ENCODE results near the gene ACOT9.
"Not testable (repeated sequence)": the region's sequence is repeated elsewhere in the genome, so short reads cannot be mapped to it uniquely, and the experiment has no call there.

Gene ACOT9, protein sequence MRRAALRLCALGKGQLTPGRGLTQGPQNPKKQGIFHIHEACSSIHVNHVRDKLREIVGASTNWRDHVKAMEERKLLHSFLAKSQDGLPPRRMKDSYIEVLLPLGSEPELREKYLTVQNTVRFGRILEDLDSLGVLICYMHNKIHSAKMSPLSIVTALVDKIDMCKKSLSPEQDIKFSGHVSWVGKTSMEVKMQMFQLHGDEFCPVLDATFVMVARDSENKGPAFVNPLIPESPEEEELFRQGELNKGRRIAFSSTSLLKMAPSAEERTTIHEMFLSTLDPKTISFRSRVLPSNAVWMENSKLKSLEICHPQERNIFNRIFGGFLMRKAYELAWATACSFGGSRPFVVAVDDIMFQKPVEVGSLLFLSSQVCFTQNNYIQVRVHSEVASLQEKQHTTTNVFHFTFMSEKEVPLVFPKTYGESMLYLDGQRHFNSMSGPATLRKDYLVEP

DNA sequence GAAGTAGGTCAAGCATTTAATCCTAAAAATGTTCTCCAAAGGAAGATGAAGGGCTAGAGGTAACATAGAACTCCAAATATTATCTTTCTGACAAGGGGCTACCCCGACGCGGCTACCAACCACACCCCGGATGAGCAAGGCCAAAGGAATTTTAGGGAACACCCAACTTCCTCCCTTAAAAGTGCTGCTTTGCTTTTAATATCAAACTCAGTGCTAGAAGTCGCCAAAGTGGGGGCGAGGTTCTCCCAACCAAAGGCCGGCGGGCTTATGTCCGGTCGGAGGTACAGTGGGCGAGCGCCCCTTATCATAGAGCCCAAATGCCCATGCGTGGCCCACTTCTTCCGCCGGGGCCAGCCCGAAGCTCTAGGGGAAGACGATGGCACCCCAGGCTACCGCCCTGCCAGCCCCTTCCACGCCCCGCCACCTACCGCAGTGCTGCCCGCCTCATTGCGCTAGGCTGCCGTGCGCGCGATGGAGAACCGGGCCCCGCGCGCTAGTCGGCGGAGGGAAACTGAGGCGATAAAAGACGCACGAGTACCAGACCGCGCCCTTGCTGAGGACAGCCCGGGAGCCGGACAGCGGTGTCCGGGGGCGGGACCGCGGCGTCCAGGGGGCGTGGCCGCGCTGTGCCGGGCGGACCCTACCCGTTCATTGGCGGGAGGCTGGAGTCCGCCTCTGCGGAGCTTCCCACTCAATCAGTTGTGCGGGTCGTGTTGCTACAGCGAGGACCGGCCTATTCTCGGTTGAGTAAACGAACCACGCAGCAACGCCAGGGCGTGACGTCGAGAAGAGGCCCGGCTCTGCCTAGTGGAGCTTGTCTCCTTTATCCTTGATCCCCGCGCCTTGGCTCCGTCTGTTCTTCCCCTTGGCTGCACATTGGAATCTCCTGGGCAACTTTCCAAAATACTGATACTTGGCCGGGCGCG, at the start of gene ACOT9:
Gene ACOT9, minus strand, starts transcription at position 580 of the 926 bp plus-strand sequence. Its CDS starts 132 bp downstream, at position 448.
- peak; percentile 25 for FAIRE-seq

DNA sequence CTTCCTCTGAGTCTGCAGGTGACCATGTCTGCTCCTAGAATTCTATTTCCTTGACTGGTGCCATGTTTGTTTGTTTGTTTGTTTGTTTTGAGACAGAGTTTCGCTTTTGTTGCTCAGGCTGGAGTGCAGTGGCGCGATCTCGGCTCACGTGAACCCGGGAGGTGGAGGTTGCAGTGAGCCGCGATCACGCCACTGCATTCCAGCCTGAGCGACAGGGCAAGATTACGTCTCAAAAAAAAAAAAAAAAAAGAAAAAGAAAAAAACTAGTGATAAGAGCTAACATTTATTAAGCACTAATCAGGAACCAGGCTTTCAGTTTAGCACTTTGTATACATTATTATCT, 47.0 kb upstream of the ACOT9 start:
- FAIRE-seq: no peak

DNA sequence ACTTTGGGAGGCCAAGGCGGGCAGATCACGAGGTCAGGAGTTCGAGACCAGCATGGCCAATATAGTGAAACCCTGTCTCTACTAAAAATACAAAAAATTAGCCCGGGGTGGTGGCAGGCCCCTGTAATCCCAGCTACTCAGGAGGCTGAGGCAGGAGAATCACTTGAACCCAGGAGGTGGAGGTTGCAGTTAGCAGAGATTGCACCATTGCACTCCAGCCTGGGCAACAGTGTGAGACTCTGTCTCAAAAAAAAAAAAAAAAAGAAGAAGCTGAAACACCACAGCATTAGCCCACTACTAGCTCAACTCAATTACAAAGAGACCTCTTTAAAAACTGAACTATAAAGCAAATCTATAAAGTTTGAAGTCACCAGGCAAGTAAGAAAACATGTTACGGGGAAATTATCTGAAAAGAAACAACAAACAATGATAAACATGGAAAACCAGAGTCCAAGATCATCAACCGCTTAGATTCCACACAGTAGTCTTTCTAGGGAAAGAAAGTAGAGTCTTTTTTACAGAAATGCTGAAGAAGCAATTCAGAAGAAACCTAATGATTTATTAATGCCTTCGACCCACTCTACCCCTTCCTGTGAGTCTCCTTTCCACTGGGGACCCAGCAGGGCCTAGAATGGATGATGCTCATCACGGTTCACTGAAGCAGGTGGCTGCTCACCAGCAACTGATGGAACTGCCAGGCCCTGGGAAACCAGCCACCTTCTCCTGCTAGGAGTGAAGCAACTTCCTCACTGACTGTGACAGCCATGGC, 46.5 kb upstream of the ACOT9 start:
- no peak for FAIRE-seq

DNA sequence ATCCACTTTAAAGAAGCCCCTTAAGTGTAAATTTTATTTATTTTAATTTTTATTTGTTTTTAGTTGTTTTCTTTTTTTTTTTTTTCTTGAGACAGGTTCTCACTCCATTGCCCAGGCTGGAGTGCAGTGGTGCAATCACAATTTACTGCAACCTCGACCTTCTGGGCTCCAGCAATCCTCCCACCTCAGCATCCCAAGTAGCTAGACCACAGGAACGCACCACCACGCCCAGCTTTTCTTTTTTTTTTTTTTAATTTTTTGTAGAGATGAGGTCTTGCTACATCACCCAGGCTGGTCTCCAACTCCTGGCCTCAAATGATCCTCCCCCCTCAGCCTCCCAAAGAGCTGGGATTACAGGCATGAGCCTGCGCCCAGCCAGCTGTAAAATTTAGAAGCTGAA, 45.9 kb upstream of the ACOT9 start:
- FAIRE-seq: no peak

DNA sequence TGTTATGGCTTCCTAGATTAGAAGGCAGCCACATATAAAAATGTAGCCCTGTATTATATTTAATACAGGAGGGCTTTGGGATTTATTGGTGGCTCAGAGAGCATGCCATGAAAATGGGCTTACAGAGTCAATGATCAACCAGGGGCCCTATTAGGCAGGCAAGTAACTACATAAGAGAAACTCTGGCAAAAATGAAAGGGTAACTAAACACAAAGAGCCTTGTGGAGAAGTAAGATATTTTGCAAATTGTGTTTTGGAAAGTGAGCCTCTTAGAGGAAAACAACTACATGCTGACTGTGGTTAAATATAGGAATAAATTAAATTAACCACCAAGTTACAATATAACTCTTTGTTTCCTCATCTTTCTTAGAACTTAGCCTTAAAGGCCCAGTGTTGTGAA, 45.4 kb upstream of the ACOT9 start:
- FAIRE-seq: no peak

DNA sequence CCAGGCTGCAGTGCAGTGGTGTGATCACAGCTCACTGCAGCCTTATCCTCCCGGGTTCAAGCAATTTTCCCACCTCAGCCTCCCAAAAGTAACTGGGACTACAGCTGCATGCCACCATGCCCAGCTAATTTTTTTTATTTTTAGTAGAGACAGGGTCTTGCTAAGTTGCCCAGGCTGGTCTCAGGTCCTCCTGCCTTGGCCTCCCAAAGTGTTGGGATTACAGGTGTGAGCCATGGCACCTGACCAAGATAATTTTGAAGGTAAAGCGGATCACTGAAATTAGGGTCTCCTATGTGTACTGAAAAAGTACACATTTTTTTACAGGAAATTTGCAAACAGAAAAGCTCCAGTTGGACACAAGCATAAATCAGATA, 44.7 kb upstream of the ACOT9 start:
- FAIRE-seq: no peak

DNA sequence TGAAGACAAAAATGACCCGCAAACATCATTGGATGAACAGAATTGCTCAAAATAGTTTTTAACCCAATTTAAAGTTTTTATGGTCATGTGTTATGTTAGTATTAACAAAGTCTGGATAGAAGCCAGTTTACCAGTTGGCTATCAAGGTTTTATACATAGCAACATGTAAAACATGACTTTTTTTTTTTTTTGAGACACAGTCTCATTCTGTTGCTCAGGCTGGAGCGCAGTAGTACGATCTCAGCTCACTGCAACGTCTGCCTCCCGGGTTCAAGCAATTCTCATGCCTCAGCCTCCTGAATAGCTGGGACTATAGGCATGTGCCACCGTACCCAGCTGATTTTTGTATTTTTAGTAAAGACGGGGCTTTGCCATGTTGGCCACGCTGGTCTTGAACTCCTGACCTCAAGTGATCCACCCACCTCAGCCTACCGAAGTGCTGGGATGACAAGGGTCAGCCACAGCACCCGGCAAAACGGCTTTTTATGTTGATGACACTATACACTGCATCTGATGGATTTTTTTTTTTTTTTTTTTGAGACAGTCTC, 43.3 kb upstream of the ACOT9 start:
- FAIRE-seq: no peak

DNA sequence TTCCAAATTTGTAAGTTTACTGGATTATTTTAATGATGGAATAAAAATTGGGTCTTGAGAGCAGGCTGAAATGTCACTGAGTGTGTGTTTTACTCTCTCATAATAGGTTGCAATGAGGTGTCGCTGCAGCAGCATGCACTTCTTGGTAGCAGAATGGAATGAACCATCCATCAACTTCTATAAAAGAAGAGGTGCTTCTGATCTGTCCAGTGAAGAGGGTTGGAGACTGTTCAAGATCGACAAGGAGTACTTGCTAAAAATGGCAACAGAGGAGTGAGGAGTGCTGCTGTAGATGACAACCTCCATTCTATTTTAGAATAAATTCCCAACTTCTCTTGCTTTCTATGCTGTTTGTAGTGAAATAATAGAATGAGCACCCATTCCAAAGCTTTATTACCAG, 42.5 kb upstream of the ACOT9 start:
- no peak for FAIRE-seq

DNA sequence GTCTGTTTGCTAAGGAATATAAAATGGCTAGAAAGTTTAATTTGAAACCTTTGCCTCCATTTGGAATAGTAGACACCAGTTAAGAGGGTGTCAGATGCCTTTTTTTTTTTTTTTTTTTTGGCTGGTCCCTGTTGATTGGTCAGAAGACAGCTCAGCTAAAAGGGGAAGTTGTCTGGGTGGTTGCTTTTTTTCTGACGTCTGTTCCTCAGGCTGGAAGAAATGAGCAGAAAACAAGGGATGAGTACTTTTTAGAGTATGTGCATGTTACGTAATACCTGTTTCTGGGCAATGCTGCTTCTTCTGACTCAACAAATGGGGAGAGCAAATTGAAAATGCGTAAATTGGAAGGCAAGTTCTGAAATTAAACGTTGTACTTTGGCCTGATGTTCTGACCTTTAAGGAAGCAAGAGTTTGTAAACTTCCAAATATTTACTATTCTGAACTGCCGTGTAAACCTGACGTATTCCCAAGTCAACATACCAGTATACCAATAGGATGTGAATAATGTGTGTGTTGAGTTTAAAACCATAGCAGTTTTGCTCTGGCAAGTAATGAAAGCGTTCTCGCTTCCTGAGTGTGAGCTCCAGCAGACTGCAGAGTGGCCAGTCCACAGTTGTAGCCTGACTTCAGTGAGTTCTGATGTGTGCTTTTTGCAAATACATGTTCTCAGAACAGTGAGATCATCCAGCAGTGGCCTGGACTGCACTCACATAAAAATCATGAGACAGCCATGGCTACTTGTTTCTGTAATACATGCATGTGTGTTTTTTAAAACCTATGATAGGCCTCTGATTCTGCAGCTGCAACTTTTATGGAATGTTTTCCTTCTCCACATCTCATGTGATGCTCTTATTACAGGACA, 41.6 kb upstream of the ACOT9 start:
- FAIRE-seq: no peak

DNA sequence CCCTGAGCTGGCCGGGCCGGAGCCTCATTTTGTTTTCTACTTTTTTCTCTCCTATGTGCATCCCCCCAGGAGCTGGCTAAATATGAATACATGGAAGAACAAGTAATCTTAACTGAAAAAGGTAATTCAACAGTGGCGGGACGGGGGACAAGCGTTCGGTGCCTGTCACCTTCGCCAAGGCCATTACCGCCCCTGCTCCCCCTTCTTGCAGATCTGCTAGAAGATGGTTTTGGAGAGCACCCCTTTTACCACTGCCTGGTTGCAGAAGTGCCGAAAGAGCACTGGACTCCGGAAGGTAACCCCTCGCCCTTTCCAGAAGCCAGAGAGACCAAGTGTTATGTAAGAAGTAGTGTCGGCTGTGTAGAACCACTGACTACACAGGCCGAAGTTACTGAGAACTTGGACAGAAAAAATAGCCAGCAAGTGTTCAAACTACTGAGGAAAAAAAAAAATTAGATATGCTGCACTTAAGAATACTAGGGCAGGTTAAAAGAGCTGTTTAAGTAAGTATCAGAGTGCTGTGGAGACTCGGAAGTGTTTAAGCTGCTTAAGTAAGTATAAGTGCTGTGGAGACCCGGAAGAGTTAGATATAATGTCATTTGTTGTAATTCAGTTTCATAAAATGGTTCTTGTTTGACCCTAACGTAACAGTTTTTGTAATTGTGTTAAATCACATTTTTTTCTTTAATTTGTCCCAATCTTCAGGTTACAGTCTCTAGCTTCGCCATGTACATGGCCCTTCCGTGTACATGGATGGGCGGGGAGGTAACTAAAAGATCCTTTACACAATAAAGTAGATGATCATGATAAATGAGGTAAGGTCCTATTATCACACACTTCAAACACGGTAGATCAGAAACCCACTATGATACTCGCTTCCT, 40.8 kb upstream of the ACOT9 start:
- FAIRE-seq: no peak

DNA sequence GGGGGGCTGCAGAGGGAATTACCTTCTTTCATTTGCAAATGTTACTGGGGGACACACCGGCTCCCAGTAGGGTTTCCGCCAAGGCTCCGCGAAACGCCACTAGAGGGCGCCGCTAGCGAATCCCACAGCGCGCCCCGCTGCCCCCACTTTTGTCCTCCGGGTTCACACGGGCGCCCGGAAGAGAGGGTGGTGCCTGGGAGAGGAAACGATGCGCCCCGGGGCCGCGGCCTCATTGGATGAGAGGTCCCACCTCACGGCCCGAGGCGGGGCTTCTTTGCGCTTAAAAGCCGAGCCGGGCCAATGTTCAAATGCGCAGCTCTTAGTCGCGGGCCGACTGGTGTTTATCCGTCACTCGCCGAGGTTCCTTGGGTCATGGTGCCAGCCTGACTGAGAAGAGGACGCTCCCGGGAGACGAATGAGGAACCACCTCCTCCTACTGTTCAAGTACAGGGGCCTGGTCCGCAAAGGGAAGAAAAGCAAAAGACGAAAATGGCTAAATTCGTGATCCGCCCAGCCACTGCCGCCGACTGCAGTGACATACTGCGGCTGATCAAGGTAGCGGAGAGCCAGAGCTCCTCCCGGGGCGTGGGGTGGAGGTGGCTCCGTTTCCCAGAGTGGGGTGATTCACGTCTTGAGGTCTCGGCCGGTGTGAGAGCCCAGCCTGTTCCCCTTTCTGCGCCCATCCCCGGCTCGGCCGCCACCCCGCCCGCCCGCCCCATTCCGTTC, 40.0 kb upstream of the ACOT9 start, which contains the start of gene SAT1:
Gene SAT1, plus strand, starts transcription at position 311 of the 726 bp plus-strand sequence. Its CDS starts 179 bp downstream, at position 490.
- FAIRE-seq: peak; percentile 95

DNA sequence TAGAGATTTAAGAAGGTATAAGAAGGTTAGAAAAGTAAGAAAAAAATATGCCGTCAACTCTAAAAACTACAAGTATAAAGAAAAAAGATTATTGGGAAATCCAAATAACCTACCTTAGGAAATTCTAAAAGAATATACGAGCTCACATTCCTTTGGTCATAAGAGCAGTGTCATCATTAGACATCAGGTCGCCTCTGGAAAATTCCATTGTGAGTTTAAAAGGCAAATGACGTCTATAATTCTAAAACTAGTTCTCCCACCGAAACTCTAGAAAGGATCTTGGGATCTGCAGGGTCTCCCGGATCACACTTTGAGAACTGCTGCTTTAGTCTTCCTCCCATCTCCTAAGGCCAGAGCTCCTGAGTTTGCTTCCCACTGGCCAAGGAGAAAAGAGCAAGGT, 39.4 kb upstream of the ACOT9 start:
- no peak for FAIRE-seq

DNA sequence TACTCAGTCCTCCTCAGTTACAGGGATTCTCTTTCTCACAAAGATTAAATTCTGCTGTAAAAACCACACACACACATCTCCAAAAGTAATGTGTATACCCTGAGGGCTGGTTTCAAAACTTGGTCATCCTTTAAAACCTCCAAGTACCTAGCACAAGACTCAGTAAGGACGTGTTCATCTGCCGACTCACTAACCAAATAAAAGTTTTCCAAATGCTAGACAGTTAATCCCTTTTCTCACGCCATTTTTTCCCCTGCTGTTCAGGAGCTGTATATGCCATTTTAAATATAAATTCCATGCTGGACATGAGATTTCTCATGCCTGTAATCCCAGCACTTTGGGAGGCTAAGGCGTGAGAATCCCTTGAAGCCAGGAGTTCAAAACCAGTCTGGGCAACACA, 35.9 kb upstream of the ACOT9 start:
- no peak for FAIRE-seq

DNA sequence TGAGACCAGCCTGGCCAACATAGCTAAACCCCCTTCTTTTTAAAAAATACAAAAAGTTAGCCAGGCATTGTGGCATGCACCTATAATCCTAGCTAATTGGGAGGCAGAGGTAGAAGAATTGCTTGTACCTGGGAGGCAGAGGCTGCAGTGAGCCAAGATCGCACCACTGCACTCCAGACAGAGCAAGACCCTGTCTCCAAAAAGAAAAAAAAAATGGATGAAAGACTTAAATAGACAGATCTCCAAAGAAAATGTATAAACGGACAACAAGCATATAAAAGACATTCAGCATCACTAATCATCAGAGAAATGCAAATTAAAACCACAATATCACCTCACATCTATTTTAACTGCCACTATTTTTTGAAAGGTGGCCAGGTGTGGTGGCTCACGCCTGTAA, 33.3 kb upstream of the ACOT9 start:
- no peak for FAIRE-seq

DNA sequence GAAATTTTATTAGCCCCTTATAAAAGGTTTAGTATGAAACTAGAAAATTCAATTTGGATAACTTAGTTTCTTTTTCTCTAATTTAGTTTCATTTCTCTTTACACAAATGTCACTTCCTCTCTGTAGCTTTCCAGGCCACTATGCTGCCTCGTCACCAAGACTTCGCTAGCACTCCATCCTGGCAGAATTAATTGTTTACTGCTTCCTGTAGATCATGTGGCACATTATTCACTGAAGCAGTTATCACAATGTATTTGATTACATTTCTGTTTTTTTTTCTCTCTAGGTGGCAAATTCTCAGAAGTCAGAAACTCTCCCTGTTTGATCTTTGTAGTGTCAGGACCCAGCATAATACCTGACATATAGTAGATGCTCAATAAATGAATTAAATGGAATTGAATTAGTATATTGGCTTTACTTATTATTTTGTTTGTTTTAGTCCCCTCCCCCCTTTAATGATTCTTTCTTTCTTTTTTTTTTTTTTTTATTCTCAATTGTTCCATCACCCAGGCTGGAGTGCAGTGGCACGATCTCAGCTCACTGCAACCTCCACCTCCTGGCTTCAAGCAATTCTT, 30.6 kb upstream of the ACOT9 start:
- no peak for FAIRE-seq

DNA sequence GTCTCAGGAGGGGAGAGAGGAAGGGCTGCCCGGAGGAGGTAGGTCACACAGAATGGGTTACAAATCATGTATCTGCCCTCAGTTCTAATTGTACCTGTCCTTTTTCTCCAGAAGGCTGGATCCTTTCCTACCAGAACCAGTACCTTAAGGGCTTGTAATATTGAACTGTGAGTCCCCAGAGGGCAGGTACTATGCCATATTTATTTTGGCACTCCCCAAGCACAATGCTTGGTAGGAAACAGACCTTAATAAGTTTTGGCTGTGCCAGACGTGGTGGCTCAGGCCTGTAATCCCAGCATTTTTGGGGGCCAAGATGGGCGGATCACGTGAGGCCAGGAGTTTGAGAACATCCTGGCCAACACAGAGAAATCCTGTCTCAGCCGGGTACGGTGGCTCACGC, 28.0 kb upstream of the ACOT9 start:
- FAIRE-seq: not testable (repeated sequence)

DNA sequence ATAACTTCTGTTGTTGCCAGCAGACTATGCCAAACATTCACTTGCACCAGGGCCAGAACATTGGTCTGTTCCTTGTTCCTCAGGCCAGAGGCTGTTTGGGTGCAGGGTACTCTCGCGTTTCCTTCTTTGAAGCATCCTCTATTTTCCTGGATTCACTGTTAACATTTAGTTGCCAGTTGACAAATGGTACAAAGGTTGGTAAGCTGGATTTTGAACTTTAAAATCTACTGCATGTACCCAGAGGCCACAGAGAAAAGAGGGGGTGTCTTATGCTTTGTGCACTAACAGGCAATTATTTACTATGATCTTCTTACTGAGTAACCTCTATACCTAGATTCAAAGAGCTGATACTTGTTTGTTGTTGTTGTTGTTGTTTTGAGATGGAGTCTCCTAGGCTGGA, 27.1 kb upstream of the ACOT9 start:
- FAIRE-seq: no peak

DNA sequence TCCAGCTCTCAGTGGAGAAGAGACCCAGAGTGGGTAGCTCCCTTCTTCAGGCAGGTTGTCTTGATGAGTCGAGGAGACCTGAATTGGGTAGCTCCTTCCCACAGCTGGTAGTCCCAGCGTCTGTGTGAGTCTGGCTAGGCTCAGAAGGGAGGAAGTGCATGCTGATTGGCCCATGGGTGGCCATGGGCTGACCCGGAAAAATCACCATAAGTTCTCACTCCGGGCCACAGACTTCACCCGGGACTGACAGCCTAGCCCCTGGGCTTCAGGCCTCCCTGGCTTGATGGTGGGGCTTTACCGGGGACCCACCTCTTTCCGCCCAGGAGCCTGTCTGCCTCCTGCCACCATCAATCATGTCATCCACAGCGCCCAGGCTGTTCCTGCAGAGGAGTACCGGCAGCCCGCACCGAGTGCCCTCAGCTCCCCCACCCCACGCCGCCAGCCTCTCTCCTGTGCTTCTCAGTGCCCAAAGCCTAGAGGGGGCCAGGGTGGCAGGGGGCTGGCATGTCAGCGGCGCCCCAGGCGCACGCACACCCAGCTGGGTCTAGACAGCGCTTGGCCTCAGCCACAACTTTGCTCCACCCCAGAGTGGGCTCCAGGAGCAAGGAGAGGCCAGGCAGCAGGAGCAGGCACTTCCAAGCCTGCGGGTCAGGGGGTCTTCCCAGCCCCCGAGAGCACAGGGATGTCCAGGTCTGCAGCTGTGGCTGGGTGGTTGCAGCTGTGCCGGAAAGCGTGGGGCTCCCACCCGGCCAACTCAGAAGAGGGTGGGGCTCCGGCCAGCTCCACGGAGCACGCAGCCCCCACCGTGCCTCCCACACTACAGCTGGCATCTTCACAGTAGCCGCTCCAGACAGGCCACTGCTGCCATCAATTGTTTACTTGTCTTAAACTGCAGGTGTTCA, 23.8 kb upstream of the ACOT9 start:
- no peak for FAIRE-seq

DNA sequence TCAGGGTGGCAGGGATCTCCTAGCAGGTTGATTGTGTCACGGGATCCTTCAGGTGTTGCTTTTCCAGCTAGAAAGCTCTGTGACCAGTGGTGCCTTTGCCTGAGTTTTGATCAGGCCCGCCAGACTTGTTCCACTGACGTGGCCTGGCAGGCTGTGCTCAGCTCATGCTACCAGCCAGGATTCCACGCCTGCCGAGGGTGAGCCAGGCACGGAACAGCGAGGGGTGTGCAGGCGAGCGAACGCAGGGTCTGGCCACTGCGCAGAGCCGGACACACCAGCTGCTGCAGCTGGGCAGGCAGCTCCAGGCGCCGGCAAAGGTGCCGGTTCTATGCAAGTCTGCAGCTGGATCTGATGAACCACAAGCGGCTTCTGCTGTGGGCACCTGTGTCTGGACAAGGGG, 22.8 kb upstream of the ACOT9 start:
- FAIRE-seq: no peak
